Osteocyte (in vitro differentiated cells): Measurements from ENCODE around the gene ANKH. TPM values are rescaled to one million over a fixed set of nuclear protein-coding genes. Genes with fewer than 3 reads are reported as not detected.
"Not testable (repeated sequence)": the region's sequence is repeated elsewhere in the genome, so short reads cannot be mapped to it uniquely, and the experiment has no call there.

ENCODE experiments used
- DNase-seq: peaks from one replicate; pipeline ENCODE4 v3.0.0; 2021; ENCODE audit warnings: mixed read lengths; ENCODE audit not compliant: unreplicated experiment; ENCODE audit errors: extremely low spot score
- H3K27ac Mint-ChIP-seq: one replicate; pipeline ENCODE4 v1.8.0; 2021; ENCODE audit warnings: mild to moderate bottlenecking, mixed read lengths; ENCODE audit not compliant: unreplicated experiment
- H3K27me3 Mint-ChIP-seq: one replicate; pipeline ENCODE4 v1.8.0; 2021; ENCODE audit warnings: mixed read lengths; ENCODE audit not compliant: unreplicated experiment
- H3K36me3 Mint-ChIP-seq: one replicate; pipeline ENCODE4 v1.8.0; 2021; ENCODE audit warnings: mixed read lengths; ENCODE audit not compliant: unreplicated experiment
- H3K4me1 Mint-ChIP-seq: one replicate; pipeline ENCODE4 v1.8.0; 2021; ENCODE audit warnings: mixed read lengths; ENCODE audit not compliant: unreplicated experiment
- H3K4me3 Mint-ChIP-seq: one replicate; pipeline ENCODE4 v1.8.0; 2021; ENCODE audit warnings: mild to moderate bottlenecking, moderate library complexity, mixed read lengths; ENCODE audit not compliant: unreplicated experiment
- H3K9me3 Mint-ChIP-seq: one replicate; pipeline ENCODE4 v1.8.0; 2021; ENCODE audit warnings: mixed read lengths; ENCODE audit not compliant: unreplicated experiment
- total RNA-seq: library from RNA; stranded (reverse); gene quantifications from 2 replicates; pipeline ENCODE4 v1.2.1, GENCODE V29; 2021
- TF ChIP-seq, protein P1 (sequence below): fragments of 200-600 bp; sonication (generic); IDR thresholded peaks from 2 replicates; pipeline ENCODE4 v1.5.0; 2021; ENCODE audit warnings: antibody characterized with exemption, mild to moderate bottlenecking, moderate library complexity

Gene ANKH
- total RNA-seq, 1 donor from 2014 or later, result 50.8 TPM

- no peak for DNase-seq
- peaks cover 7% of the 10 kb centered on the region for H3K27me3 Mint-ChIP-seq
- no peaks in the 10 kb centered on the region for H3K9me3 Mint-ChIP-seq
- TF ChIP-seq, protein P1, sequence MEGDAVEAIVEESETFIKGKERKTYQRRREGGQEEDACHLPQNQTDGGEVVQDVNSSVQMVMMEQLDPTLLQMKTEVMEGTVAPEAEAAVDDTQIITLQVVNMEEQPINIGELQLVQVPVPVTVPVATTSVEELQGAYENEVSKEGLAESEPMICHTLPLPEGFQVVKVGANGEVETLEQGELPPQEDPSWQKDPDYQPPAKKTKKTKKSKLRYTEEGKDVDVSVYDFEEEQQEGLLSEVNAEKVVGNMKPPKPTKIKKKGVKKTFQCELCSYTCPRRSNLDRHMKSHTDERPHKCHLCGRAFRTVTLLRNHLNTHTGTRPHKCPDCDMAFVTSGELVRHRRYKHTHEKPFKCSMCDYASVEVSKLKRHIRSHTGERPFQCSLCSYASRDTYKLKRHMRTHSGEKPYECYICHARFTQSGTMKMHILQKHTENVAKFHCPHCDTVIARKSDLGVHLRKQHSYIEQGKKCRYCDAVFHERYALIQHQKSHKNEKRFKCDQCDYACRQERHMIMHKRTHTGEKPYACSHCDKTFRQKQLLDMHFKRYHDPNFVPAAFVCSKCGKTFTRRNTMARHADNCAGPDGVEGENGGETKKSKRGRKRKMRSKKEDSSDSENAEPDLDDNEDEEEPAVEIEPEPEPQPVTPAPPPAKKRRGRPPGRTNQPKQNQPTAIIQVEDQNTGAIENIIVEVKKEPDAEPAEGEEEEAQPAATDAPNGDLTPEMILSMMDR, result no peak
- H3K4me1 Mint-ChIP-seq, result peaks cover 14% of the 10 kb centered on the region
- no peak overlapping the region for H3K27ac Mint-ChIP-seq
- peaks cover 3% of the 10 kb centered on the region for H3K36me3 Mint-ChIP-seq
- H3K4me3 Mint-ChIP-seq, result no peak overlapping the region
These were observed 69.8 kb downstream of the ANKH start for GRCh38 chr5:14801792-14802191.

DNA sequence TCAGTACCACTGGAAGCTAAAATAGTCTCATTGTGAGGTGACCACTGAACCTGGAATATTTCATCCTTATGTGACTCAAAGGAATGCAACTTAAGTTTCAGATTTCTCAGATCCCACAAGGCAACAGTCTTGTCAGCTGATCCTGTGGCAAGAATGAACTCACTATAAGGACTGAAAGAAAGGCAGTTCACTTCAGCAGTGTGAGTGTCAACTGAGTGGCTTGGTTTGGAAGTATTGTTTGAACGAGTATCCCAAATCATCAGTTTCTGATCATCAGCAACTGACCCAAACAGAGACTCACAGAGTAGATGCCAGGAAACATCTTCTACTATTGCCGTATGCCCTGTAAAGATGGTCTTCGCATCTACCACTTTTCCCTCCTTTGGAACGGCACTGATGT, 74.2 kb downstream of the ANKH start:
- not testable (repeated sequence) for H3K9me3 Mint-ChIP-seq, H3K4me3 Mint-ChIP-seq, H3K36me3 Mint-ChIP-seq, H3K27ac Mint-ChIP-seq, DNase-seq, H3K4me1 Mint-ChIP-seq, H3K27me3 Mint-ChIP-seq

GRCh38 chr5:14794583-14795230, 76.9 kb downstream of the ANKH start:
- H3K4me1 Mint-ChIP-seq, result peaks cover 7% of the 10 kb centered on the region
- TF ChIP-seq, protein P1, result no peak
- H3K27ac Mint-ChIP-seq, result no peak overlapping the region
- peaks cover 4% of the 10 kb centered on the region for H3K36me3 Mint-ChIP-seq
- H3K9me3 Mint-ChIP-seq, result no peaks in the 10 kb centered on the region
- no peak for DNase-seq
- peaks cover 4% of the 10 kb centered on the region for H3K27me3 Mint-ChIP-seq
- no peak overlapping the region for H3K4me3 Mint-ChIP-seq

GRCh38 chr5:14793851-14794250, 77.7 kb downstream of the ANKH start:
- H3K36me3 Mint-ChIP-seq, result peaks cover 4% of the 10 kb centered on the region
- no peaks in the 10 kb centered on the region for H3K9me3 Mint-ChIP-seq
- H3K27ac Mint-ChIP-seq, result no peak overlapping the region
- no peak overlapping the region for H3K4me3 Mint-ChIP-seq
- peaks cover 7% of the 10 kb centered on the region for H3K4me1 Mint-ChIP-seq
- TF ChIP-seq, protein P1, result no peak
- H3K27me3 Mint-ChIP-seq, result peaks cover 4% of the 10 kb centered on the region
- no peak for DNase-seq

GRCh38 chr5:14790911-14791310, 80.7 kb downstream of the ANKH start:
- Mint-ChIP-seq H3K27ac (no peak overlapping the region), H3K9me3 (no peaks in the 10 kb centered on the region), H3K4me1 (peaks cover 7% of the 10 kb centered on the region), H3K4me3 (no peak overlapping the region), H3K27me3 (peaks cover 4% of the 10 kb centered on the region), H3K36me3 (peaks cover 6% of the 10 kb centered on the region)
- DNase-seq, result no peak
- TF ChIP-seq, protein P1, result no peak

DNA sequence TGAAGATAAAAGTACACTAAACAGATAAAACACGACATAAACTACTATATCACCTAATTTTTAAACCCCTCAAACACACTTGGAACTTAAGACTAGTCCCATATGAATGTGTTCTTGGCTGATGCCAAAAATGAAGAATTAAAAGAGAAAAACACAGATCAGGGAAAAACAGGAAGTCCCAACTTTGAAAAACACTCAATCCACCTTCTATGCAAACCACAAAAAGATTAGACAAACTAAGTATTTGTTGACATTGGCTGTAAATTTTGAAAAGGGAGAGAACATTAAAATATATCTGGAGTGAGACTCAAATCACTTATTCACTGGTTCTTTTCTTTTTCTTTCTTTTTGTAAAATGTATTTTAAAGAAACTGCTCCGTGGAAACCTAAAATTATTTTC, 81.4 kb downstream of the ANKH start:
- Mint-ChIP-seq H3K27me3 (peaks cover 4% of the 10 kb centered on the region), H3K4me1 (peaks cover 7% of the 10 kb centered on the region), H3K4me3 (no peak overlapping the region), H3K27ac (peak overlapping the region; percentile 56), H3K36me3 (peaks cover 6% of the 10 kb centered on the region), H3K9me3 (no peaks in the 10 kb centered on the region)
- DNase-seq, result no peak
- TF ChIP-seq, protein P1, result no peak
